ENCODE data around the gene PDCL3.

DNA sequence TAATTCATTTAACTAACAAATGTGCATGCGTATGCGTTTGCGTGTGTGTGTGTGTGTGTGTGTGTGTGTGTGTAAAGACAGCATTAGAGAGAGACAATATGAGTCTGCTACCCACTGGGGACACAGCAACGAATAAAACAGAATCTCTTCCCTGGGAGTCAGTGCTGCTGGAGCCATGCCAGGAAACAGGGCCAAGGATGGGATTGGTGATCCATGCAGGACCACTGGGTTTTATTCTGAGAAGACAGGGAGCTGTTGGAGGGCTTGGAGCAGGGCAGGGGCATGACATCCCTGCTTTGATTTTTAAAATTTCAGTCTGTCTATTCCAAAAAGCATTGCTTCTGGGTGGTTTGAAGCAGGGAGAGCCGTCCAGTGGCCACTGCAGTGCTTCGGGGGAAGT lies 62.9 kb downstream of the PDCL3 start:
- TF ChIP-seq CTCF (IDR thresholded peaks at IDR 0.05; ENCODE audit: low read length) (no peak), EZH2 (optimal IDR thresholded peaks at IDR 0.05; ENCODE audit: low read depth, low read length) (no peak), EZH2phosphoT487 (IDR thresholded peaks at IDR 0.05; ENCODE audit: low read length) (no peak)

Measured in MM.1S (cell line).